ENCODE results near the gene ZNF341. TPM values are rescaled to one million over a fixed set of nuclear protein-coding genes. Genes with fewer than 3 reads are reported as not detected.
A peak's percentile ranks its signal among the peaks of the same experiment; 100 is the strongest.

ZNF341 gene
- total and polyA plus RNA-seq, 9 of the 15 experiments (the other 6 are each of a cell fraction or from before 2014, with no cell fraction given), result 0.08 to 2.6 (median 1.0) TPM

- TF ChIP-seq ELK3 (CRISPR knock-in tag; IDR thresholded peaks at IDR 0.05) (no peak), MTF1 (CRISPR knock-in tag; IDR thresholded peaks at IDR 0.05; ENCODE audit: borderline replicate concordance) (no peak), BCL6 (CRISPR knock-in tag; IDR thresholded peaks at IDR 0.05) (no peak), ZNF24 (IDR thresholded peaks at IDR 0.05) (peak; percentile 7), HNRNPUL1 (IDR thresholded peaks at IDR 0.05; ENCODE audit: low read length) (no peak), OTX1 (CRISPR knock-in tag; IDR thresholded peaks at IDR 0.05) (no peak), HMGN3 (IDR thresholded peaks at IDR 0.05; ENCODE audit: borderline replicate concordance, extremely low read depth, insufficient read length, low read depth, low read length) (no peak), GTF2F1 (IDR thresholded peaks at IDR 0.05; ENCODE audit: low read depth, low read length) (no peak; the same call in 1 of the 2 replicates), CTCFL (IDR thresholded peaks at IDR 0.05; ENCODE audit: borderline replicate concordance, insufficient read depth, low read depth, low read length, poor library complexity, severe bottlenecking) (peak; percentile 47), ZBTB1 (CRISPR knock-in tag; IDR thresholded peaks at IDR 0.05; ENCODE audit: borderline replicate concordance, low read depth) (peak; percentile 98), ZSCAN29 (IDR thresholded peaks at IDR 0.05) (no peak), PCBP2 (IDR thresholded peaks at IDR 0.05; ENCODE audit: low read depth, low read length, poor library complexity, severe bottlenecking) (peak; percentile 25), XRCC4 (IDR thresholded peaks at IDR 0.05; ENCODE audit: extremely low read depth, insufficient read depth, insufficient read length) (no peak), ZSCAN32 (CRISPR knock-in tag; IDR thresholded peaks at IDR 0.05) (no peak), ARID3A (IDR thresholded peaks at IDR 0.05; ENCODE audit: borderline replicate concordance, low read depth, low read length) (no peak), ILF3 (IDR thresholded peaks at IDR 0.05; ENCODE audit: borderline replicate concordance) (0 out of 2 replicates have a peak, but pooled peaks have one; percentile 19), MTA1 (IDR thresholded peaks at IDR 0.05; ENCODE audit: borderline replicate concordance) (no peak), ZNF695 (CRISPR knock-in tag; IDR thresholded peaks at IDR 0.05) (no peak), STAT5A (IDR thresholded peaks at IDR 0.05; ENCODE audit: borderline replicate concordance, low read length) (no peak), TCF3 (CRISPR knock-in tag; IDR thresholded peaks at IDR 0.05) (no peak; the same call in 1 of the 2 replicates), KAT7 (CRISPR knock-in tag; IDR thresholded peaks at IDR 0.05; ENCODE audit: borderline replicate concordance) (no peak; the same call in 1 of the 2 replicates), HES1 (IDR thresholded peaks at IDR 0.05; ENCODE audit: low read depth) (no peak)
Observed at GRCh38 chr20:33732166-33732970, 572 bp downstream of the ZNF341 start (continued).

Measured in K562 (cell line).